ENCODE data around the gene SLC35G6.
"Not testable (repeated sequence)": the region's sequence is repeated elsewhere in the genome, so short reads cannot be mapped to it uniquely, and the experiment has no call there.

The SLC35G6 gene

DNA sequence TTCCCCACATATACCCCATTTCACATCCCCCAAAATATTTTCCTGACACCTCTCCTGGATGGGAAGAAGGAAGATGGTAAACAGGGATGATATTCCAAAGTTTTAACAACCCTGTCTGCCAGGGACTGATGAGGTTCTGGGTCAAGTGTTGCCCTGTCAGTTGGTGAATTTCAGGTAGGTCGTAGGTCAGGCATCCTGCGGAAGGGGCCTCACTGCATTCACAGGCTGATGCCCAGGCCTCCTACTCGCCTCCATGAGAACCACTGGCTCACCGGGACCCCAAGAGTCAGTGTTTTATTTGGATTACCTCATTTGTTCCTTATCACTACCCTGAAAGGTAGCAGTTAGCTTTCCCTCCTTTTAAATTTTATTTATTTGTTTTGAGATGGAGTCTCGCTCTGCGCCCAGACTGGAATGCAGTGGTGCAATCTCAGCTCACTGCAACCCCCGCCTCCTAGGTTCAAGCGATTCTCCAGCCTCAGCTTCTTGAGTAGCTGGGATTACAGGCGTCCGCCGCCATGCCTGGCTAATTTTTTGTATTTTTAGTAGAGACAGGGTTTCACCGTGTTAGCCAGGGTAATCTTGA lies 12.3 kb upstream of the SLC35G6 start:
- H3K27ac ChIP-seq: no peak overlapping the region
- TF ChIP-seq, protein P1, sequence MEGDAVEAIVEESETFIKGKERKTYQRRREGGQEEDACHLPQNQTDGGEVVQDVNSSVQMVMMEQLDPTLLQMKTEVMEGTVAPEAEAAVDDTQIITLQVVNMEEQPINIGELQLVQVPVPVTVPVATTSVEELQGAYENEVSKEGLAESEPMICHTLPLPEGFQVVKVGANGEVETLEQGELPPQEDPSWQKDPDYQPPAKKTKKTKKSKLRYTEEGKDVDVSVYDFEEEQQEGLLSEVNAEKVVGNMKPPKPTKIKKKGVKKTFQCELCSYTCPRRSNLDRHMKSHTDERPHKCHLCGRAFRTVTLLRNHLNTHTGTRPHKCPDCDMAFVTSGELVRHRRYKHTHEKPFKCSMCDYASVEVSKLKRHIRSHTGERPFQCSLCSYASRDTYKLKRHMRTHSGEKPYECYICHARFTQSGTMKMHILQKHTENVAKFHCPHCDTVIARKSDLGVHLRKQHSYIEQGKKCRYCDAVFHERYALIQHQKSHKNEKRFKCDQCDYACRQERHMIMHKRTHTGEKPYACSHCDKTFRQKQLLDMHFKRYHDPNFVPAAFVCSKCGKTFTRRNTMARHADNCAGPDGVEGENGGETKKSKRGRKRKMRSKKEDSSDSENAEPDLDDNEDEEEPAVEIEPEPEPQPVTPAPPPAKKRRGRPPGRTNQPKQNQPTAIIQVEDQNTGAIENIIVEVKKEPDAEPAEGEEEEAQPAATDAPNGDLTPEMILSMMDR (conservative IDR thresholded peaks at IDR 0.05): no peak
- no peak for TF ChIP-seq ZFX (IDR thresholded peaks at IDR 0.05)

DNA sequence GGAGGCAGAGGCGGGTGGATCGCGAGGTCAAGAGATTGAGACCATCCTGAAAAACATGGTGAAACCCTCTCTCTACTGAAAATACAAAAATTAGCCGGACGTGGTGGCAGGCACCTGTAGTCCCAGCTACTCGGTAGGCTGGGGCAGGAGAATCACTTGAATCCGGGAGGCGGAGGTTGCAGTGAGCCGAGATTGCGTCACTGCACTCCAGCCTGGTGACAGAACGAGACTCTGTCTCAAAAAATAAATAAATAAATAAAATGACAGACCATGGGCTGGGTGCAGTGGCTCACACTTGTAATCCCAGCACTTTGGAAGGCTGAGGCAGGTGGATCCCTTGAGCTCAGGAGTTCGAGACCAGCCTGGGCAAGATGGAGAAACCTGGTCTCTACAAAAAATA lies 11.4 kb upstream of the SLC35G6 start:
- H3K27ac ChIP-seq: not testable (repeated sequence)

DNA sequence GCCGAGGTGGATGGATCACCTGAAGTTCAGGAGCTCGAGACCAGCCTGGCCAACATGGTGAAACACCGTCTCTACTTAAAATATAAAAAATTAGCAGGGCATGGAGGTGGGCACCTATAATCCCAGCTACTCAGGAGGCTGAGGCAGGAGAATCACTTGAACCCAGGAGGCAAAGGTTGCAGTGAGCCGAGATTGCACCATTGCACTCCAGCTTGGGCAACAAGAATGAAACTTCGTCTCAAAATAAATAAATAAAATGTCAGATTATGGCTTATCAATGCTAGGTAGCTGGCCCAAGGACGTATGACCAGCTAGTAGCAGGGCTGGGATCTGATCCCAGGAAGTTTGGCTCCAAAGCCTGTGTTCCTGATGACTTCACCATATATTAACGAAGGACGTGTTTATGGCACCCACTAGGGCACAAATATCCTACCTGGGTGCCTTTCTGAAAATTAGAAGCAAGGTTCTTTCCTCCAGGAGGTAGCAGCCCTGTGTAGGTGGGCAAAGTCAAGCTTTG lies 10.7 kb upstream of the SLC35G6 start:
- H3K27ac ChIP-seq: not testable (repeated sequence)

DNA sequence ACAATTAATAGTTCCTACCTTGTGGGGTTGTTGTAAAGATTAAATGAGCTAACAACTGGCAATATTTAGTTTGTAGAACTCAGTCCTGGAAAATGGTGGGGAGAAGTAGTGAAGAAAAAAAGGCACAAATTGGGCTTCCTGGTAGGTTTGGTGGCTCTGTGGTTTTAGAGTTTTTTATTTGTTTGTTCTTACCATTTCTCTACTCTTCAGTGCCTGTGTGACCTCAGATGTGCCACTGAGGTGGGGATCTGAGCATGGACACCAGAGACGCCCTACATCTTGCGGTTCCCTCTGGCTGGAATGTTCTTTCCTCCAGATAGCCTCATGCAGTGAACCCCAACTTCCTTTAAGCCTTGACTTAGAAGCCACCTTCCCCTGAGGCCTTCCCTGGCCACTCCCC lies 9.5 kb upstream of the SLC35G6 start:
- no peak overlapping the region for H3K27ac ChIP-seq
- TF ChIP-seq ZFX (IDR thresholded peaks at IDR 0.05): no peak
- TF ChIP-seq, protein P1 (conservative IDR thresholded peaks at IDR 0.05): no peak

DNA sequence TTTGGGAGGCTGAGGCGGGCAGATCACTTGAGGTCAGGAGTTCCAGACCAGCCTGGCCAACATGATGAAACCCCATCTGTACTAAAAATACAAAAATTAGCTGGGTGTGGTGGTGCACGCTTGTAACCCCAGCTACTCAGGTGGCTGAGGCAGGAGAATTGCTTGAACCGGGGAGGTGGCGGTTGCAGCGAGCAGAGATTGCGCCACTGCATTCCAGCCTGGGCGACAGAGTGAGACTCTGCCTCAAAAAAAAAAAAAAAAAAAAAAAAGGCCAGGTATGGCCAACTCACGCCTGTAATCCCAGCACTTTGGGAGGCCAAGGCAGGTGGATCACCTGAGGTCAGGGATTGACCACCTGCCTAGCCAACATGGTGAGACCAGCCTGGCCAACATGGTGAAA lies 6.5 kb upstream of the SLC35G6 start:
- not testable (repeated sequence) for H3K27ac ChIP-seq

DNA sequence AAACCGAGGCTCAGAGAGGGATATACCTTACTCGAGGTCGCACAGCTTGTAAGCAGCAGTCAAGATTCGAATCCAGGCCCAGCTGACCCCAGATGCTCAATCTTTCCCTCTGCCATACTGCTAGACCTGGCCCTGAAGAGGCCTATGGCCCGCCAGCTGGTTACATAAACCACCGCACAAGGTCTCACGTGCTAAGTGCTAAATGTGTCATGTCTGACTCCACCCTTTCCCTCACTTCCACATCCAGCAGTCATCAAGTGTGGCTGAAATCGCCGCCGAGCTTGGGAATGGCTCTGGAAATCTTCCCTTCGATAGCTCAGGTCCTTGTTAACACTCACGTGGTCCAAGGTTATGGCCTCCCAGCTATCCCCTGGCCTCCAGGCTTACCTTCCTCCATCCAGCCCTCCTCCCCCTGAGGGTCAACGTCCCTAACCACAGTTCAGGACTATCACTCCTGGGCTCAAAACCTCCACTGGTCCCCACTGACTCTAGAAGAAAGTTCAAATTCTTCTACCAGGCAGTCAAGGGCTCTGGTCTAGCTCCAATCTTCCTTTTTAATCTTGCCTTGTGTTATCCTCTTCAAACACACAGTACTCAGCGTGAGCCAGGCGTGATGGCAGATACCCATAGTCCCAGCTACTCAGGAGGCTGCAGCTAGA lies 5.4 kb upstream of the SLC35G6 start:
- TF ChIP-seq ZFX (IDR thresholded peaks at IDR 0.05): no peak
- TF ChIP-seq, protein P1 (conservative IDR thresholded peaks at IDR 0.05): no peak
- no peak overlapping the region for H3K27ac ChIP-seq

DNA sequence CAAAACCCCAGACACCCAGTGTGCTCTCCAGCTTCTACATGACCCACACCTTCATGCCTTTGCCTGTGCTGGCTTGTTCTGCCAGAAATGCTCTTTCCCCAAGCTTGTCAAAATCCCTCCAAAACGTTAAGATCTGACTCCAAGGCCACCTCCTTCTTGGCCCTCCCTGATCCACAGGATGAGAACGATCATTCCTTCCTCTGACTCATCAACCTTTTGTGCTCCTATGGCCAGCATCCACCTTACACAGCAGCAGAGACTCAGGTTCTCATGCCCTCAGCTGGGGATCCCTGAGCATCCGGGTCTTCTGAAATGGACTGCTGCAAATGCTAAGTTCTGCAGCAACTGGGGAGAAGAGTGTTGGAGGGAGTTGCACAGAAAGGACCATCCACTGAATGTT lies 4.8 kb upstream of the SLC35G6 start:
- TF ChIP-seq, protein P1 (conservative IDR thresholded peaks at IDR 0.05): no peak
- TF ChIP-seq ZFX (IDR thresholded peaks at IDR 0.05): no peak
- H3K27ac ChIP-seq: no peak overlapping the region

DNA sequence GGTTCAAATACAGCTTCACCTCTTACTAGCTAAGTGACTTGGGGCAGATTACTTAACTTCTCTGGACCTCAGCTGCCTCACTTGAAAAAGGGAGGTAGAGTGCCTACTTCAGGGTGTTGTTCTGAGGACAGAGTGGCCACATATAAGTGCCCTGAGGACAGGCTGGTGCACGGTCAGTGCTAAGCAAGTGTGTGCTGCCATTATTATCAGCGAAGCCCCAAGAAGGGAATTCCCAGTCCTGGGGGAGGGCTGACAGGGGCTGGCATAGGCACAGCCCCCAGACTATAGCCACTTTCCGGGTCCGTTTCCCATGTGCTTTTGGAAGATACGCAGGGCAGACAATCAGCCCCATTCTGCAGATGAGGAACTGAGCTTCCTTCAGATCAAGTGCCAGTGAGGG lies 4.3 kb upstream of the SLC35G6 start:
- H3K27ac ChIP-seq: no peak overlapping the region
- no peak for TF ChIP-seq ZFX (IDR thresholded peaks at IDR 0.05)
- TF ChIP-seq, protein P1 (conservative IDR thresholded peaks at IDR 0.05): no peak
